Uterus (tissue), 4 donors: ENCODE data around the gene RTN1. TPM values are rescaled to one million over a fixed set of nuclear protein-coding genes. Genes with fewer than 3 reads are reported as not detected.

ENCODE experiments used
- DNase-seq, 2 donors: peaks; one replicate each; pipeline ENCODE4 v3.0.0-alpha.2; 2019 to 2020
- H3K27ac ChIP-seq, 2 donors: fragments of 200-600 bp; sonication (generic); 1 replicate in 1 of 2; 2 replicates in 1 of 2; pipeline ENCODE4 v1.5.1; 2016 to 2018
- H3K27me3 ChIP-seq, 2 donors: fragments of 200-600 bp; sonication (generic); one replicate each; pipeline ENCODE4 v1.5.1; 2018 to 2019; ENCODE audit warnings: control low read depth in 1 of 2
- H3K36me3 ChIP-seq, 2 donors: fragments of 200-600 bp; sonication (generic); one replicate each; pipeline ENCODE4 v1.5.1; 2019; ENCODE audit warnings: control low read depth in 1 of 2
- H3K4me1 ChIP-seq, 2 donors: fragments of 200-600 bp; sonication (generic); one replicate each; pipeline ENCODE4 v1.5.1; 2018 to 2019; ENCODE audit warnings: control low read depth in 1 of 2
- H3K4me3 ChIP-seq, 2 donors: fragments of 200-600 bp; sonication (generic); 1 replicate in 1 of 2; 2 replicates in 1 of 2; pipeline ENCODE4 v1.5.1; 2018 to 2019; ENCODE audit warnings: mild to moderate bottlenecking in 1 of 2
- H3K9me3 ChIP-seq, 2 donors: fragments of 200-600 bp; sonication (generic); one replicate each; pipeline ENCODE4 v1.5.1; 2019; ENCODE audit warnings: control low read depth in 1 of 2
- POLR2A ChIP-seq, 2 donors: fragments of 450-650 bp; IDR thresholded peaks; one replicate each; pipeline ENCODE4 v1.6.1; 2016; ENCODE audit warnings: antibody characterized with exemption in 2 of 2, mild to moderate bottlenecking in 1 of 2, moderate library complexity in 1 of 2
- intact Hi-C: fragments of 100-400 bp; cut with DNase I; formaldehyde crosslinking; loops from one replicate; pipeline ENCODE4 v1.15.1; 2023; ENCODE audit warnings: low total_unique reads
- total RNA-seq, 4 donors: library from RNA; depleted of rRNA in 3 of 4; stranded (reverse); fragments of >200 nt in 3 of 4; gene quantifications; one replicate each; pipeline versions ENCODE4 v1.1.0 to v1.2.4, GENCODE V29; 2014 to 2023
- TF ChIP-seq, protein P1 (sequence below), 4 experiments: fragments of 200-600 bp in 2 of 4; fragments of 450-650 bp in 2 of 4; sonication (generic) in 2 of 4; IDR thresholded peaks; one replicate each; pipeline ENCODE4 v1.5.1; 2016 to 2019; ENCODE audit warnings: antibody characterized with exemption in 4 of 4, mild to moderate bottlenecking in 2 of 4, moderate library complexity in 1 of 4
- donor health status: DM: yes; HTN: yes; CAD: no.

The RTN1 gene
- total RNA-seq, 4 donors from 2014 or later: 0.26 to 14.4 (median 7.5) TPM

DNA sequence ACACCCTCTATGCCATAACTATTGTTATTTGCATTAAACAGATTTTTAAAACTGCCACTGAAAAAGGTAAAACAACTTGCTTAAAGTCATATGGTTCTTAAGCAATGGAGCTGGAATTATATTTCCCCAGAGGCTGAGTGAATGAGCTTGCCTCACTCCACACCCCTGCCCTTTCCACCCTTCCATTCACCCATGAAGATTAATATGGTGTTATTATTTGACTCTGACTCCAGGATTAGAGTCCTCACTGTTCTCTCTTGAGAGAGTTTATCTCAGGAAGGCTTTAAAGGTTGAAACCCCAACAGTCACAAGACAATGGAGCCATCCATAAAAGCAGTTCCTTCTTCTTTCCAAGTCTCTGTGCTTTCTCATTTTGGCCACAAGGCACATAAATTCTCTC lies 84.9 kb downstream of the RTN1 start:
- intact Hi-C loops: no loop called here
- no peaks in the 10 kb centered on the region for H3K36me3 ChIP-seq
- no peaks in the 10 kb centered on the region for H3K27me3 ChIP-seq
- no peak for DNase-seq
- H3K27ac ChIP-seq: no peak overlapping the region
- H3K4me3 ChIP-seq: no peak overlapping the region
- no peaks in the 10 kb centered on the region for H3K9me3 ChIP-seq
- no peaks in the 10 kb centered on the region for H3K4me1 ChIP-seq
- TF ChIP-seq, protein P1, sequence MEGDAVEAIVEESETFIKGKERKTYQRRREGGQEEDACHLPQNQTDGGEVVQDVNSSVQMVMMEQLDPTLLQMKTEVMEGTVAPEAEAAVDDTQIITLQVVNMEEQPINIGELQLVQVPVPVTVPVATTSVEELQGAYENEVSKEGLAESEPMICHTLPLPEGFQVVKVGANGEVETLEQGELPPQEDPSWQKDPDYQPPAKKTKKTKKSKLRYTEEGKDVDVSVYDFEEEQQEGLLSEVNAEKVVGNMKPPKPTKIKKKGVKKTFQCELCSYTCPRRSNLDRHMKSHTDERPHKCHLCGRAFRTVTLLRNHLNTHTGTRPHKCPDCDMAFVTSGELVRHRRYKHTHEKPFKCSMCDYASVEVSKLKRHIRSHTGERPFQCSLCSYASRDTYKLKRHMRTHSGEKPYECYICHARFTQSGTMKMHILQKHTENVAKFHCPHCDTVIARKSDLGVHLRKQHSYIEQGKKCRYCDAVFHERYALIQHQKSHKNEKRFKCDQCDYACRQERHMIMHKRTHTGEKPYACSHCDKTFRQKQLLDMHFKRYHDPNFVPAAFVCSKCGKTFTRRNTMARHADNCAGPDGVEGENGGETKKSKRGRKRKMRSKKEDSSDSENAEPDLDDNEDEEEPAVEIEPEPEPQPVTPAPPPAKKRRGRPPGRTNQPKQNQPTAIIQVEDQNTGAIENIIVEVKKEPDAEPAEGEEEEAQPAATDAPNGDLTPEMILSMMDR (IDR thresholded peaks at IDR 0.05): no peak

DNA sequence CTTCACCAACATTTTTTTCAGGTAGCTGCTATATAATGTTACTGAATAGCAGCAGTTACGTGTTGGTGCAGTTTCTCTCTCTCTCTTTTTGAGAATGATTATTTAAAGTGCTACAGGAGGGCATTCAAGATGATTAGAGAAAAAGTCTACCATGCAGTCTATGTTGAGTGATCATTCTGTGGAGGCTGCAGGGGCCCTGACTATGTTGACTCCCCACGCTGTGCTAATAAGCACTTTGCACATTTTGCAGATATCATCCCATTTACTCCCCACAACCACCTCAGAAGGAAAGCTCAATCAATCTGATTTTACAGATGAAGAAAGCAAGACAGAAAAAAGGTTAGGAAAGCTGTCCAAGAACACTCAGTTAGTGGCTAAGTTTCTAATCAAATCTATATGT lies 87.8 kb downstream of the RTN1 start:
- intact Hi-C loops: no loop called here
- no peak for TF ChIP-seq POLR2A (IDR thresholded peaks at IDR 0.05)
- TF ChIP-seq, protein P1 (IDR thresholded peaks at IDR 0.05): no peak
- DNase-seq: no peak
- Histone ChIP-seq H3K27ac (no peak overlapping the region), H3K4me1 (no peaks in the 10 kb centered on the region), H3K9me3 (no peaks in the 10 kb centered on the region), H3K27me3 (no peaks in the 10 kb centered on the region), H3K36me3 (no peaks in the 10 kb centered on the region), H3K4me3 (no peak overlapping the region)

DNA sequence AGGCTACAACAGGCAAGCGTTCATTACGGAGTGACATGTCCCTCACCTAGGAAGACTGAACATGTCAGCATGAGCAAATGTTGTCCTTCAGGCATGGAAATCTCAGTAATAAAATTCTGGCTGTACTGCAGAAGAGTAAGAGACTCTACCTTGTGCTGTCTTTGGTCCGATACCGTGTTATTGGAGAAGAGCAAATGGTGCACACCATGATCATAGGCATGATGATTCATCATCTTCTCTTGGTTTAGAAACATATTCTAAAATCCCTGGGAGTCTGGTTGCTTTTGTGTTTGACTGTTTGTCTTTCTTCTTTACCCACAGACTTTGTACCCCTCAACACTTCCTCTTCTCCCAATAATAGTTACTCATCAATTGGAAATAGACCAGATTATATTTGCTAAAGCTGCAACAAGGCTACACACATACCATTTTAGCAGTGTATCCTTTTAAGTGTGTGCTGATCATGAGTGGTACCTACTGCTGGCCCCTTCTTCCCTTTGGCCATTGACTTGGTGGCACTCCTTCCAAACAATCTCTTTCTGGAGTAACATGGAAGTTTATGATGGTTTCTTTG lies 93.5 kb downstream of the RTN1 start:
- H3K27me3 ChIP-seq: no peaks in the 10 kb centered on the region
- no peaks in the 10 kb centered on the region for H3K4me1 ChIP-seq
- H3K36me3 ChIP-seq: no peaks in the 10 kb centered on the region
- intact Hi-C loops: no loop called here
- H3K27ac ChIP-seq: no peak overlapping the region
- H3K4me3 ChIP-seq: no peak overlapping the region
- TF ChIP-seq, protein P1 (IDR thresholded peaks at IDR 0.05): no peak
- TF ChIP-seq POLR2A (IDR thresholded peaks at IDR 0.05): no peak
- DNase-seq: no peak
- H3K9me3 ChIP-seq: no peaks in the 10 kb centered on the region

DNA sequence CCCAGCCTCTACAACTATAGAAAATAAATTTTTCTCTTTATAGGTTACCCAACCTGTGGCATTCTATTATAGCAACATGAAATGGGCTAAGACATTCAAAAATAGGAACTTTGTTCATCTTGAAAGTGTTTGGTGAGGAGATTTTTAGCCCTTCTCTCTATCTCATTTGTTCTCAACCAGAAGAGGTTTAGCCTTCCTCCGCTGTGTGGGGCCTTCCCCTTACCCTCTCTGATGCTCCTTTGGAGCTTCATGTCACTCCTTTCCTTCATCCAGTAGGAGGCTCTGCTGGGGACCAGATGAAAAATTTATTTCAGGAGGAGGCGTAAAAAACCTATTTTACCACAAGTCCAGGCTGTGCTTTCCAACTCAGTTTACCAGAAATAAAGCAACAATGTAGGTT lies 94.1 kb downstream of the RTN1 start:
- no peak overlapping the region for H3K27ac ChIP-seq
- H3K4me1 ChIP-seq: no peaks in the 10 kb centered on the region
- H3K4me3 ChIP-seq: no peak overlapping the region
- intact Hi-C loops: no loop called here
- DNase-seq: no peak
- H3K9me3 ChIP-seq: no peaks in the 10 kb centered on the region
- H3K27me3 ChIP-seq: no peaks in the 10 kb centered on the region
- H3K36me3 ChIP-seq: no peaks in the 10 kb centered on the region
- TF ChIP-seq, protein P1 (IDR thresholded peaks at IDR 0.05): no peak
- TF ChIP-seq POLR2A (IDR thresholded peaks at IDR 0.05): no peak

DNA sequence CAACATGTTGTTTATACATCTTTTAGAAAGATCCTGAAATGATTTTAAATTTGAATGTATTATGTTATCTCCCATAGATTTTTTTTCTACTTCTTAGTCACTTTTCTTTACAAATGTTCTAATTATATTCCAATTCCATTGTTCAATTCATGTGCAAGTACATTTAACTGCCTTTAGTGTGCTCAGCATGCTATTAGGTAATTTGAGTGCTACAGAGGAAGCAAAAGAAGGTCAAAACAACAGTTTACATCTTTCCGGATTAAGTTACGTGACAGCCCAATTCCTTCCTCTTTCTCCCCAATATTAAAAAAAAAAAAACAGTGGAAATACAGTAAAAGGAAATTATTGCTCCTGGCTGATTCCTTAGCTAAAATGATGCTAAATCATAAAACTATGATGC lies 98.3 kb downstream of the RTN1 start:
- Histone ChIP-seq H3K9me3 (no peaks in the 10 kb centered on the region), H3K27me3 (no peaks in the 10 kb centered on the region), H3K4me3 (no peak overlapping the region), H3K36me3 (no peaks in the 10 kb centered on the region), H3K27ac (no peak overlapping the region), H3K4me1 (no peaks in the 10 kb centered on the region)
- intact Hi-C loops: no loop called here
- DNase-seq: no peak
- no peak for TF ChIP-seq POLR2A (IDR thresholded peaks at IDR 0.05)
- TF ChIP-seq, protein P1 (IDR thresholded peaks at IDR 0.05): no peak
